Activated gamma-delta T cell treated with anti-CD3 and anti-CD28 coated beads, Interleukin-2, amount 50 U/mL, for 16 hours (primary cell): Measurements from ENCODE around the gene SIPA1L3.

ENCODE experiments used
- DNase-seq: peaks from one replicate; pipeline ENCODE4 v3.0.0-alpha.2; 2020; ENCODE audit warnings: low read depth

The SIPA1L3 gene

GRCh38 chr19:38111898-38112297 lies 204.9 kb downstream of the SIPA1L3 start:
- DNase-seq, result no peak

- DNase-seq, result no peak
Measured at GRCh38 chr19:38114651-38115050, 207.6 kb downstream of the SIPA1L3 start.

- no peak for DNase-seq
Measured at GRCh38 chr19:38115271-38115802, 208.3 kb downstream of the SIPA1L3 start.

- DNase-seq, result no peak
Measured at GRCh38 chr19:38118176-38118575, 211.2 kb downstream of the SIPA1L3 start.

- DNase-seq, result no peak
Measured at GRCh38 chr19:38120471-38121025, 213.5 kb downstream of the SIPA1L3 start.

GRCh38 chr19:38122402-38123093 lies 215.5 kb downstream of the SIPA1L3 start:
- DNase-seq, result no peak

GRCh38 chr19:38125238-38125637 lies 218.2 kb downstream of the SIPA1L3 start:
- no peak for DNase-seq

- DNase-seq, result no peak
Measured at GRCh38 chr19:38130399-38130798, 223.4 kb downstream of the SIPA1L3 start.

- no peak for DNase-seq
Measured at GRCh38 chr19:38132781-38133180, 225.8 kb downstream of the SIPA1L3 start.

- no peak for DNase-seq
Measured at GRCh38 chr19:38133319-38133718, 226.3 kb downstream of the SIPA1L3 start.

GRCh38 chr19:38134540-38135149 lies 227.6 kb downstream of the SIPA1L3 start:
- peak; percentile 10 for DNase-seq

- DNase-seq, result no peak
Measured at GRCh38 chr19:38135150-38135998, 228.4 kb downstream of the SIPA1L3 start.

GRCh38 chr19:38139122-38139521 lies 232.1 kb downstream of the SIPA1L3 start:
- DNase-seq, result no peak

- no peak for DNase-seq
Measured at GRCh38 chr19:38141108-38141507, 234.1 kb downstream of the SIPA1L3 start.

GRCh38 chr19:38142176-38143035 lies 235.4 kb downstream of the SIPA1L3 start:
- no peak for DNase-seq

- DNase-seq, result no peak
Measured at GRCh38 chr19:38143847-38144246, 236.8 kb downstream of the SIPA1L3 start.

- no peak for DNase-seq
Measured at GRCh38 chr19:38144667-38145066, 237.7 kb downstream of the SIPA1L3 start.

GRCh38 chr19:38145623-38146022 lies 238.6 kb downstream of the SIPA1L3 start:
- no peak for DNase-seq

GRCh38 chr19:38148337-38148736 lies 241.3 kb downstream of the SIPA1L3 start:
- no peak for DNase-seq

- no peak for DNase-seq
Measured at GRCh38 chr19:38149661-38150061, 242.7 kb downstream of the SIPA1L3 start.

GRCh38 chr19:38151242-38151641 lies 244.2 kb downstream of the SIPA1L3 start:
- no peak for DNase-seq
